Effector memory CD4-positive, alpha-beta T cell (primary cell): ENCODE data around the gene CCNE1.

Source experiments
- DNase-seq, 3 donors: peaks; one replicate each; pipeline ENCODE4 v3.0.0-alpha.2; 2020
- H3K27ac ChIP-seq: 2 replicates; pipeline ENCODE4 v1.7.0; 2013; ENCODE audit warnings: mild to moderate bottlenecking, low read length, moderate library complexity; ENCODE audit not compliant: insufficient read depth, poor library complexity, severe bottlenecking
- H3K27me3 ChIP-seq: replicated peaks from 2 replicates; pipeline ENCODE4 v1.7.0; 2013; ENCODE audit warnings: mild to moderate bottlenecking, low read length; ENCODE audit not compliant: insufficient read depth, control insufficient read depth, poor library complexity, severe bottlenecking
- H3K36me3 ChIP-seq: 2 replicates; pipeline ENCODE4 v1.7.0; 2013; ENCODE audit warnings: mild to moderate bottlenecking, low read length, moderate library complexity; ENCODE audit not compliant: control insufficient read depth, insufficient read depth
- H3K4me1 ChIP-seq: 2 replicates; pipeline ENCODE4 v1.7.0; 2013; ENCODE audit warnings: low read length, mild to moderate bottlenecking; ENCODE audit not compliant: control insufficient read depth, insufficient read depth, poor library complexity, severe bottlenecking
- H3K4me3 ChIP-seq: 2 replicates; pipeline ENCODE4 v1.7.0; 2013; ENCODE audit warnings: low read length, low read depth, mild to moderate bottlenecking; ENCODE audit not compliant: insufficient read depth, poor library complexity, severe bottlenecking
- H3K9me3 ChIP-seq: 2 replicates; pipeline ENCODE4 v1.7.0; 2013; ENCODE audit warnings: mild to moderate bottlenecking, low read length, moderate library complexity; ENCODE audit not compliant: control insufficient read depth

Gene CCNE1

GRCh38 chr19:29842471-29843179, 30.8 kb downstream of the CCNE1 start:
- Histone ChIP-seq H3K36me3 (no peaks in the 10 kb centered on the region), H3K9me3 (no peaks in the 10 kb centered on the region), H3K4me3 (no peak overlapping the region), H3K27ac (no peak overlapping the region), H3K27me3 (no peaks in the 10 kb centered on the region), H3K4me1 (peaks cover 24% of the 10 kb centered on the region)
- DNase-seq = no peak

GRCh38 chr19:29843180-29844051, 31.6 kb downstream of the CCNE1 start:
- no peaks in the 10 kb centered on the region for H3K9me3 ChIP-seq
- no peaks in the 10 kb centered on the region for H3K27me3 ChIP-seq
- H3K27ac ChIP-seq = no peak overlapping the region
- no peak overlapping the region for H3K4me3 ChIP-seq
- no peaks in the 10 kb centered on the region for H3K36me3 ChIP-seq
- peak in 1 of 3 donors; percentile 15 for DNase-seq
- H3K4me1 ChIP-seq = peaks cover 21% of the 10 kb centered on the region

- no peaks in the 10 kb centered on the region for H3K27me3 ChIP-seq
- peaks cover 21% of the 10 kb centered on the region for H3K4me1 ChIP-seq
- peak; percentile 92 to 95 (median 92) for DNase-seq
- H3K9me3 ChIP-seq = no peaks in the 10 kb centered on the region
- no peaks in the 10 kb centered on the region for H3K36me3 ChIP-seq
- H3K4me3 ChIP-seq = peak overlapping the region; percentile 69
- peak overlapping the region; percentile 73 for H3K27ac ChIP-seq
Measured at GRCh38 chr19:29844891-29845573, 33.2 kb downstream of the CCNE1 start.

- Histone ChIP-seq H3K9me3 (no peaks in the 10 kb centered on the region), H3K4me1 (peaks cover 21% of the 10 kb centered on the region)
- DNase-seq = peak in 1 of 3 donors; percentile 8
Measured at GRCh38 chr19:29845574-29846176, 33.9 kb downstream of the CCNE1 start.

GRCh38 chr19:29849208-29849607, 37.4 kb downstream of the CCNE1 start:
- Histone ChIP-seq H3K36me3 (no peaks in the 10 kb centered on the region), H3K27me3 (no peaks in the 10 kb centered on the region), H3K27ac (no peak overlapping the region), H3K4me1 (peaks cover 9% of the 10 kb centered on the region), H3K4me3 (no peak overlapping the region), H3K9me3 (no peaks in the 10 kb centered on the region)
- DNase-seq = no peak

More at GRCh38 chr19:29845574-29846176, 33.9 kb downstream of the CCNE1 start:
- H3K4me3 ChIP-seq = peak overlapping the region; percentile 69
- H3K27ac ChIP-seq = peak overlapping the region; percentile 73
- H3K27me3 ChIP-seq = no peaks in the 10 kb centered on the region
- no peaks in the 10 kb centered on the region for H3K36me3 ChIP-seq

- Histone ChIP-seq H3K9me3 (no peaks in the 10 kb centered on the region), H3K4me3 (no peak overlapping the region), H3K4me1 (peaks cover 5% of the 10 kb centered on the region), H3K36me3 (no peaks in the 10 kb centered on the region), H3K27ac (no peak overlapping the region), H3K27me3 (no peaks in the 10 kb centered on the region)
- no peak for DNase-seq
Measured at GRCh38 chr19:29850482-29850881, 38.7 kb downstream of the CCNE1 start.

GRCh38 chr19:29851769-29852521, 40.2 kb downstream of the CCNE1 start:
- H3K4me1 ChIP-seq = no peaks in the 10 kb centered on the region
- no peak for DNase-seq
- H3K27ac ChIP-seq = no peak overlapping the region
- H3K27me3 ChIP-seq = no peaks in the 10 kb centered on the region
- no peak overlapping the region for H3K4me3 ChIP-seq
- H3K36me3 ChIP-seq = no peaks in the 10 kb centered on the region
- no peaks in the 10 kb centered on the region for H3K9me3 ChIP-seq

- Histone ChIP-seq H3K9me3 (no peaks in the 10 kb centered on the region), H3K27me3 (no peaks in the 10 kb centered on the region), H3K4me1 (no peaks in the 10 kb centered on the region), H3K36me3 (no peaks in the 10 kb centered on the region), H3K4me3 (no peak overlapping the region), H3K27ac (no peak overlapping the region)
- no peak for DNase-seq
Measured at GRCh38 chr19:29854033-29854432, 42.2 kb downstream of the CCNE1 start.

- no peaks in the 10 kb centered on the region for H3K9me3 ChIP-seq
- no peaks in the 10 kb centered on the region for H3K36me3 ChIP-seq
- H3K27ac ChIP-seq = no peak overlapping the region
- H3K27me3 ChIP-seq = no peaks in the 10 kb centered on the region
- no peak overlapping the region for H3K4me3 ChIP-seq
- H3K4me1 ChIP-seq = no peaks in the 10 kb centered on the region
- no peak for DNase-seq
Measured at GRCh38 chr19:29855087-29855486, 43.3 kb downstream of the CCNE1 start.
